Epithelial cell of prostate (primary cell): ENCODE data around the gene FHAD1.

Experiments used
- DNase-seq: peaks from one replicate; pipeline ENCODE4 v3.0.0-alpha.2; 2011; ENCODE audit warnings: low read depth, low spot score
- H3K27ac ChIP-seq: fragments of 450-650 bp; 2 replicates; pipeline ENCODE4 v1.5.1; 2017; ENCODE audit warnings: mild to moderate bottlenecking

The FHAD1 gene

DNA sequence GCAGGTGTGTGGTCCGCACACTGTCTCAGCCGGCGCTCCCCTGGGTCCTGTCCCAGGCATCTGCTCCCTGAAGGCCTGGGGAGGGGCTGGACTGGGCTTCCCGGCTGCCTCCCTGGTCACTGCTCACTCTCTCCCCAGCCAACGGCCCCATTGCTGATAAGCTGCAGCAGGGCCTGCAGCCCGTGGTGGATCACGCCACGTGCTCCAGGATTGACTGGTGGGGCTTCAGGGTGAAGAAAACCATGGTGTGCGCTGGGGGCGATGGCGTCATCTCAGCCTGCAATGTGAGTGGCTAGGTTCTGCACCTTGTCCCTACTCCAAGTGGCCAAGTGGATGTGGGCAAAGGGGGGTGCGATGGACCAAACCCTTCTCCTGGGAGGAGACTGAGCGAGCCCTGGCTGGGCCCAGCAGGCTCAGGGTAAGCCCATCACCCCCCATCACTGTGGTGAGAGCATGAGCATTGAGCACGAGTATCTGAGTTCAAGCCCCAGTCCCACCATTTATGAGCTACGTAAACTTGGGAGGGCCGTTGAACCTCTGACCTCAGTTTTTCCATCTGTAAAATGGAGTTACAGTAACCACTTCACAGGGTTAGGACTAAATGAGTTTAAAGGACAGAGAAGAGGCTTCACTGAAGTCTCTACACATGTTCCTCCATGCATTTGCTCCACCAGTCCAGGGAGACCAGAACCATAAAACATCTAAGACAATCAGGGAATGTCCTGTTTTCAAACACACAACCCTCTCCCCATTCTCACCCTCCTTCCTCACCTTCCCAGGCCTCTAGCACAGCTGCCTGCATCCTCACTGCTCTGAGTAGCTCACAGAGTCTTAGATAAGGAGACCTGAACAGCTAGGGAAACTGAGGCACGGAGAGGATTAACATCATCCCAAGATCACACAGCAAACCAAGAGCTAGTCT is 197.7 kb downstream of the FHAD1 start:
- H3K27ac ChIP-seq = no peak overlapping the region
- DNase-seq = no peak

DNA sequence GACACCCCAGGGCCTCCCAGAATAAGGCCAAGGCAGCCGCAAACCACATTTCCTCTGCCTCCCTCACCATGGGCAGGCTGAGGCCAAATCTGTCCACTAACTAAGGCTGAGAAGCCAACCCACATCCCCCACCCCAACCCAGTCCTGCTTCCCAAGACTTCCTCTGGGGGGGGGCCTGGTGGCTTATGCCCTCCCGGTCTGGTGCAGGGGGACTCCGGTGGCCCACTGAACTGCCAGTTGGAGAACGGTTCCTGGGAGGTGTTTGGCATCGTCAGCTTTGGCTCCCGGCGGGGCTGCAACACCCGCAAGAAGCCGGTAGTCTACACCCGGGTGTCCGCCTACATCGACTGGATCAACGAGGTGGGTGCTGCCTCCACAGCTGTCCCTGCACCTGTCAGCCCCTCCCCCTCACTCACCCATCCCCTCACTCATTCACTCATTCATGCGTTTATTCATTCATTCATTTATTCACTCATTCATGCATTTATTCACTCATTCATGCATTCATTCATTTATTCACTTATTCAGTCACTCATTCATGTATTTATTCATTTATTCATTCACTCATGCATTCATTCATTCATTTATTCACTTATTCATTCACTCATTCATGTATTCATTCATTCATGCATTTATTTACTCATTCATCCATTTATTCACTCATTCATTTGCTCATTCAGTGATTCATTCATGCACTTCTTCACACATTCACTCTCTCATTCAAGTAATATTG is 198.5 kb downstream of the FHAD1 start:
- no peak overlapping the region for H3K27ac ChIP-seq
- no peak for DNase-seq

DNA sequence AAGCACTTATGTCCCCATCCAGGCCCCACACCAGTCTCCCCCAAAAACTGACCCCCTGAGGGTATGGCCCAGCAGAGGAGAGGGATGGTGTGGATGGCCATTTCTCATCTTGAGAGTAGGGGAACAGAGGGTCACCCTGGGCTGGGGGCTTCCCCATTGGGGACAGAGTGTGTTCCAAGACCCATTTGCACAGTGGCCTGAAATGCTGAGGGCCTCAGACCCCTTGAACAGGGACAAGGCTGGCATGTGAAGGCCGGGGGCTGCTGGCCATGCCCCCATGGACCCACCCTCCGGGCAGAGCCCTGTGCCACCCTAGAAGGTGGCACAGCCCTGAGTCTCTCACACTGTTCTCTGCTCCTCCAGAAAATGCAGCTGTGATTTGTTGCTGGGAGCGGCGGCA is 199.2 kb downstream of the FHAD1 start:
- no peak for DNase-seq
- no peak overlapping the region for H3K27ac ChIP-seq
